Colonic mucosa (tissue), 4 donors: Measurements from ENCODE around the gene CAMK4. TPM values are rescaled to one million over a fixed set of nuclear protein-coding genes. Genes with fewer than 3 reads are reported as not detected.

Source experiments
- DNase-seq: peaks from one replicate; pipeline ENCODE4 v3.0.0-alpha.2; 2020
- H3K27ac ChIP-seq: fragments of 200-600 bp; one replicate; pipeline ENCODE4 v1.8.0; 2021
- H3K27me3 ChIP-seq: fragments of 200-600 bp; one replicate; pipeline ENCODE4 v1.8.0; 2021
- H3K36me3 ChIP-seq: fragments of 200-600 bp; one replicate; pipeline ENCODE4 v1.8.0; 2021
- H3K4me1 ChIP-seq: fragments of 200-600 bp; one replicate; pipeline ENCODE4 v1.8.0; 2021; ENCODE audit warnings: mild to moderate bottlenecking
- H3K4me3 ChIP-seq: fragments of 200-600 bp; one replicate; pipeline ENCODE4 v1.8.0; 2021
- H3K9ac ChIP-seq, 2 donors: one replicate each; pipeline ENCODE4 v1.7.0; 2013; ENCODE audit warnings: control low read depth in 2 of 2, low read depth in 2 of 2, low read length in 2 of 2
- H3K9me3 ChIP-seq: fragments of 200-600 bp; one replicate; pipeline ENCODE4 v1.8.0; 2021
- CTCF ChIP-seq: fragments of 200-600 bp; IDR thresholded peaks from one replicate; pipeline ENCODE4 v1.8.0; 2022; ENCODE audit warnings: antibody characterized with exemption, mild to moderate bottlenecking
- intact Hi-C: fragments of 100-400 bp; cut with DNase I; formaldehyde crosslinking; loops from one replicate; pipeline ENCODE4 v1.14.1; 2022
- total RNA-seq, 2 donors: library from RNA; stranded (reverse); fragmentation: NEBNext Ultra II Directional in 1 of 2; extraction: Animal tissue kit (Norgen Biotek cat#: 25700) in 1 of 2; gene quantifications; one replicate each; pipeline ENCODE4 v1.2.1, GENCODE V29; 2021
- donor health status: healthy.
- donor health status: DM: no; HTN: no; CAD: no.
- donor health status: DM: no; HTN: no; CAD: no.

Gene CAMK4
- total RNA-seq, 2 donors from 2014 or later = 2.4 to 2.9 TPM

GRCh38 chr5:111214052-111214742, 10.0 kb upstream of the CAMK4 start:
- Histone ChIP-seq H3K27ac (no peak overlapping the region), H3K36me3 (no peaks in the 10 kb centered on the region), H3K9me3 (no peaks in the 10 kb centered on the region), H3K4me1 (no peaks in the 10 kb centered on the region), H3K9ac (no peak overlapping the region), H3K4me3 (no peak overlapping the region), H3K27me3 (no peaks in the 10 kb centered on the region)
- intact Hi-C loops = no loop called here
- TF ChIP-seq CTCF = no peak
- no peak for DNase-seq

- Histone ChIP-seq H3K9me3 (no peaks in the 10 kb centered on the region), H3K27me3 (no peaks in the 10 kb centered on the region), H3K4me3 (no peak overlapping the region), H3K27ac (no peak overlapping the region), H3K36me3 (no peaks in the 10 kb centered on the region), H3K9ac (no peak overlapping the region), H3K4me1 (no peaks in the 10 kb centered on the region)
- no peak for DNase-seq
- TF ChIP-seq CTCF = no peak
- intact Hi-C loops = no loop called here
These were observed 8.2 kb upstream of the CAMK4 start for GRCh38 chr5:111215971-111216370.

- no peak for TF ChIP-seq CTCF
- no peak overlapping the region for H3K9ac ChIP-seq
- H3K4me3 ChIP-seq = no peak overlapping the region
- H3K27ac ChIP-seq = no peak overlapping the region
- peaks cover 17% of the 10 kb centered on the region for H3K27me3 ChIP-seq
- peaks cover 3% of the 10 kb centered on the region for H3K4me1 ChIP-seq
- H3K36me3 ChIP-seq = no peaks in the 10 kb centered on the region
- H3K9me3 ChIP-seq = no peaks in the 10 kb centered on the region
- no peak for DNase-seq
- intact Hi-C loops = no loop called here
These were observed 3.0 kb upstream of the CAMK4 start for GRCh38 chr5:111221139-111221538.

- DNase-seq = no peak
- no peaks in the 10 kb centered on the region for H3K9me3 ChIP-seq
- H3K9ac ChIP-seq = peak overlapping the region in 1 of 2 donors; percentile 48
- peaks cover 3% of the 10 kb centered on the region for H3K4me1 ChIP-seq
- H3K27ac ChIP-seq = no peak overlapping the region
- intact Hi-C loops = no loop called here
- TF ChIP-seq CTCF = no peak
- no peaks in the 10 kb centered on the region for H3K36me3 ChIP-seq
- H3K4me3 ChIP-seq = peak overlapping the region; percentile 42
- peaks cover 17% of the 10 kb centered on the region for H3K27me3 ChIP-seq
These were observed 940 bp upstream of the CAMK4 start for GRCh38 chr5:111223101-111223786.

- Histone ChIP-seq H3K27ac (peak overlapping the region; percentile 15), H3K27me3 (peaks cover 17% of the 10 kb centered on the region), H3K36me3 (no peaks in the 10 kb centered on the region), H3K9ac (peak overlapping the region in 1 of 2 donors; percentile 41), H3K4me1 (peaks cover 3% of the 10 kb centered on the region), H3K9me3 (no peaks in the 10 kb centered on the region), H3K4me3 (peak overlapping the region; percentile 42)
- DNase-seq = no peak
- TF ChIP-seq CTCF = no peak
- intact Hi-C loops = no loop called here
These were observed 569 bp downstream of the CAMK4 start for GRCh38 chr5:111224561-111225345.
